HG03521 (cell line): ENCODE measurements around the gene CD300LD.
"Not testable (repeated sequence)": the region's sequence is repeated elsewhere in the genome, so short reads cannot be mapped to it uniquely, and the experiment has no call there.

ENCODE experiments used
- ATAC-seq: cut with Tn5 transposase; IDR thresholded peaks from one replicate; pipeline ENCODE4 v1.9.1; 2021; ENCODE audit warnings: mild to moderate bottlenecking, moderate library complexity; ENCODE audit not compliant: unreplicated experiment

The CD300LD gene

GRCh38 chr17:74592087-74592990 lies at the start of gene CD300LD:
TSS of gene CD300LD (minus strand) at chr17:74592283. CDS start at chr17:74592202, 81 bp downstream.
- ATAC-seq = no peak

- no peak for ATAC-seq
Measured at GRCh38 chr17:74641224-74641957, 49.3 kb upstream of the CD300LD start.

GRCh38 chr17:74639704-74640151 lies 47.6 kb upstream of the CD300LD start:
- no peak for ATAC-seq

GRCh38 chr17:74637926-74638325 lies 45.8 kb upstream of the CD300LD start:
- no peak for ATAC-seq

GRCh38 chr17:74637265-74637664 lies 45.2 kb upstream of the CD300LD start:
- ATAC-seq = no peak

GRCh38 chr17:74636541-74637085 lies 44.5 kb upstream of the CD300LD start:
- not testable (repeated sequence) for ATAC-seq

- no peak for ATAC-seq
Measured at GRCh38 chr17:74635418-74635817, 43.3 kb upstream of the CD300LD start.

- ATAC-seq = no peak
Measured at GRCh38 chr17:74633326-74633725, 41.2 kb upstream of the CD300LD start.

GRCh38 chr17:74632617-74633016 lies 40.5 kb upstream of the CD300LD start:
- ATAC-seq = no peak

- ATAC-seq = no peak
Measured at GRCh38 chr17:74631468-74632450, 39.7 kb upstream of the CD300LD start.

GRCh38 chr17:74630251-74630650 lies 38.2 kb upstream of the CD300LD start:
- not testable (repeated sequence) for ATAC-seq

GRCh38 chr17:74625661-74626060 lies 33.6 kb upstream of the CD300LD start:
- no peak for ATAC-seq

GRCh38 chr17:74624131-74624530 lies 32.0 kb upstream of the CD300LD start:
- ATAC-seq = no peak

- ATAC-seq = no peak
Measured at GRCh38 chr17:74623693-74624093, 31.6 kb upstream of the CD300LD start, which contains the start of gene CD300E. TSS of gene CD300E (minus strand) at chr17:74623738. CDS start at chr17:74623621, 117 bp downstream.

- no peak for ATAC-seq
Measured at GRCh38 chr17:74619077-74619673, 27.1 kb upstream of the CD300LD start.

- ATAC-seq = no peak
Measured at GRCh38 chr17:74618451-74618850, 26.4 kb upstream of the CD300LD start.

- no peak for ATAC-seq
Measured at GRCh38 chr17:74616696-74617095, 24.6 kb upstream of the CD300LD start.

- no peak for ATAC-seq
Measured at GRCh38 chr17:74612046-74612445, 20.0 kb upstream of the CD300LD start.

GRCh38 chr17:74610108-74610507 lies 18.0 kb upstream of the CD300LD start:
- no peak for ATAC-seq

- no peak for ATAC-seq
Measured at GRCh38 chr17:74608511-74608910, 16.4 kb upstream of the CD300LD start.
